HepG2 (cell line): ENCODE measurements around the gene DRC3. TPM values are rescaled to one million over a fixed set of nuclear protein-coding genes. Genes with fewer than 3 reads are reported as not detected.

Experiments
- ATAC-seq: fragments of 200-7000 bp; cut with Tn5 transposase; 3 replicates; pipeline ENCODE4 v1.9.1; 2020; ENCODE audit warnings: mild to moderate bottlenecking, moderate library complexity
- BruUV-seq: library from RNA; stranded (reverse); fragments of 400-500 nt; replicated peaks from 2 replicates; lab custom pipeline; 2021; lab: Mats Ljungman, UMichigan
- CTCF ChIA-PET: fragments of 300-600 bp; formaldehyde crosslinking; extraction: SDS; loops from one replicate; lab custom pipeline; 2021; ENCODE audit warnings: low total read pairs, inconsistent platforms, low intra/inter-chr PET ratio; lab: Yijun Ruan, JAX
- POLR2A ChIA-PET: fragments of 350-600 bp; sonication (Branson Sonifier 250); formaldehyde crosslinking; loops from one replicate; lab custom pipeline; 2020; ENCODE audit warnings: antibody characterized with exemption, inconsistent platforms; lab: Yijun Ruan, JAX
- DNase-seq: peaks from one replicate; pipeline ENCODE4 v3.0.0-alpha.2; 2015; ENCODE audit warnings: low spot score
- FAIRE-seq: peaks from 3 replicates; lab custom pipeline; 2011; peaks lifted over from hg19 to GRCh38; lab: Jason Lieb, UNC
- H2AFZ ChIP-seq: one replicate; pipeline ENCODE4 v1.6.1; 2011; ENCODE audit warnings: low read length, inconsistent platforms
- H3K27ac ChIP-seq: fragments of 300-600 bp; 3 replicates; pipeline ENCODE4 v1.8.0; 2011; ENCODE audit warnings: mixed run types, mild to moderate bottlenecking, mixed read lengths, low read length, inconsistent platforms; ENCODE audit not compliant: insufficient read depth; ENCODE audit errors: extremely low read length
- H3K27me3 ChIP-seq, 2 experiments: fragments of 200-600 bp in 1 of 2; 2 replicates in 1 of 2; 3 replicates in 1 of 2; pipeline versions ENCODE4 v1.6.0 to v1.8.0; 2011; ENCODE audit warnings: low read length in 2 of 2, mild to moderate bottlenecking in 2 of 2, moderate library complexity in 2 of 2, inconsistent platforms in 1 of 2; ENCODE audit not compliant: insufficient read depth in 2 of 2, control insufficient read depth in 1 of 2
- H3K36me3 ChIP-seq, 2 experiments: fragments of 200-600 bp in 1 of 2; replicated peaks in 1 of 2; 2 replicates in 1 of 2; 3 replicates in 1 of 2; pipeline versions ENCODE4 v1.5.1 to v1.8.0; 2011; ENCODE audit warnings: low read length in 2 of 2, inconsistent platforms in 1 of 2; ENCODE audit not compliant: insufficient read depth in 2 of 2, control insufficient read depth in 1 of 2
- H3K4me1 ChIP-seq: 2 replicates; pipeline ENCODE4 v1.5.1; 2012; ENCODE audit warnings: low read length, inconsistent platforms; ENCODE audit not compliant: insufficient read depth
- H3K4me2 ChIP-seq: 2 replicates; pipeline ENCODE4 v1.6.0; 2011; ENCODE audit warnings: low read depth, low read length, inconsistent platforms
- H3K4me3 ChIP-seq, 3 experiments: fragments of 200-600 bp in 1 of 3; sonication (generic), shearing (Covaris generic) in 1 of 3; replicated peaks in 1 of 3; 2 replicates each; pipeline ENCODE4 v1.5.1; 2011 to 2016; ENCODE audit warnings: low read length in 3 of 3, inconsistent platforms in 2 of 3, low read depth in 2 of 3, mild to moderate bottlenecking in 2 of 3, control low read depth in 1 of 3, mixed read lengths in 1 of 3; ENCODE audit not compliant: insufficient read depth in 1 of 3
- H3K79me2 ChIP-seq: one replicate; pipeline ENCODE4 v1.6.1; 2011; ENCODE audit warnings: low read length, inconsistent platforms; ENCODE audit not compliant: insufficient read depth
- H3K9ac ChIP-seq: 2 replicates; pipeline ENCODE4 v1.6.0; 2011; ENCODE audit warnings: mild to moderate bottlenecking, low read depth, low read length, inconsistent platforms; ENCODE audit not compliant: insufficient read depth
- H3K9me3 ChIP-seq: 2 replicates; pipeline ENCODE4 v1.5.1; 2012; ENCODE audit warnings: mild to moderate bottlenecking, low read length
- H4K20me1 ChIP-seq: 2 replicates; pipeline ENCODE4 v1.6.0; 2011; ENCODE audit warnings: inconsistent platforms, mild to moderate bottlenecking, low read length, moderate library complexity; ENCODE audit not compliant: insufficient read depth
- ETV6 ChIP-seq: sonication (generic); formaldehyde crosslinking; conservative IDR thresholded peaks from 2 replicates; pipeline ENCODE4 v1.4.0; 2020; ENCODE audit warnings: missing genetic modification reagents
- KDM3A ChIP-seq: IDR thresholded peaks from 2 replicates; pipeline ENCODE4 v1.6.1; 2018; ENCODE audit warnings: low read depth, missing compliant biosample characterization
- NCOA1 ChIP-seq: sonication (generic); formaldehyde crosslinking; IDR thresholded peaks from 2 replicates; pipeline ENCODE4 v1.9.0; 2021; ENCODE audit warnings: missing genetic modification reagents
- POLR2A ChIP-seq, 2 experiments: IDR thresholded peaks; 2 replicates each; pipeline ENCODE4 v1.6.1; 2011; ENCODE audit warnings: low read depth in 2 of 2, low read length in 2 of 2, mild to moderate bottlenecking in 1 of 2, moderate library complexity in 1 of 2; ENCODE audit not compliant: insufficient read depth in 1 of 2
- ZFY ChIP-seq: sonication (generic); formaldehyde crosslinking; IDR thresholded peaks from 2 replicates; pipeline ENCODE4 v1.4.0; 2020; ENCODE audit warnings: missing genetic modification reagents
- ZNF136 ChIP-seq: sonication (generic); formaldehyde crosslinking; IDR thresholded peaks from 2 replicates; pipeline ENCODE4 v1.8.1; 2022; ENCODE audit warnings: low read depth, mild to moderate bottlenecking, moderate library complexity, missing genetic modification reagents
- ZSCAN20 ChIP-seq: sonication (generic); formaldehyde crosslinking; IDR thresholded peaks from 2 replicates; pipeline ENCODE4 v1.4.0; 2020; ENCODE audit warnings: missing genetic modification reagents, mild to moderate bottlenecking, borderline replicate concordance
- WGBS: methylation state at CpG from one replicate; pipeline ENCODE4 v1.1.6; 2017; ENCODE audit warnings: low lambda C conversion rate; 5-methylcytosine and 5-hydroxymethylcytosine counted together
- in situ Hi-C: cut with HindIII; loops from 2 replicates; pipeline ENCODE4 v1.10.0; 2017; ENCODE audit warnings: low pct_unique_long_range_greater_than_20kb; ENCODE audit not compliant: extremely low pct_ligation_motif_present
- intact Hi-C: fragments of 100-400 bp; cut with micrococcal nuclease; formaldehyde crosslinking; loops from one replicate; pipeline ENCODE4 v1.10.0; 2022; ENCODE audit not compliant: unreplicated experiment
- polyA plus RNA-seq, 8 experiments: library from polyadenylated mRNA; depleted of rRNA in 3 of 8; stranded (reverse) in 7 of 8; unstranded in 1 of 8; fragments of >200 nt; fragmentation: Illumina TruSeq in 4 of 8; extraction: Trizol in 4 of 8; gene quantifications; 2 replicates each; pipeline versions ENCODE4 v1.2.1 to v1.2.3, GENCODE V29; 2011 to 2016; ENCODE audit warnings: low read depth in 4 of 8, missing spikeins in 1 of 8, mixed read lengths in 1 of 8; ENCODE audit not compliant: insufficient read depth in 1 of 8
- total RNA-seq, 5 experiments: library from RNA; depleted of rRNA; stranded (reverse); fragments of >200 nt; fragmentation: Illumina TruSeq; extraction: Trizol; gene quantifications; 2 replicates each; pipeline ENCODE4 v1.2.3, GENCODE V29; 2016; ENCODE audit warnings: low read depth in 1 of 5

Gene DRC3
- total and polyA plus RNA-seq, 2 of the 13 experiments (the other 11 are each of a cell fraction or from before 2014, with no cell fraction given) = 0.53 to 0.87 TPM

GRCh38 chr17:18055597-18055996, 82.9 kb downstream of the DRC3 start:
- in situ Hi-C loops = no loop called here
- POLR2A ChIA-PET = no interaction called here
- FAIRE-seq = no peak
- H3K27ac ChIP-seq = no peak overlapping the region
- no peak overlapping the region for H3K4me2 ChIP-seq
- no peak overlapping the region for H3K9ac ChIP-seq
- DNase-seq = no peak
- no peaks in the 10 kb centered on the region for H3K9me3 ChIP-seq
- no peak for TF ChIP-seq ZSCAN20 (CRISPR knock-in tag)
- TF ChIP-seq, all 625 proteins: peak for 0
- intact Hi-C loops = no loop called here
- Histone ChIP-seq H2AFZ (no peak overlapping the region), H3K4me1 (no peaks in the 10 kb centered on the region), H4K20me1 (no peaks in the 10 kb centered on the region), H3K36me3 (peaks cover 10 to 47% of the 10 kb centered on the region in 2 experiments; a peak in 4 of 5 replicates), H3K4me3 (no peak overlapping the region), H3K27me3 (no peaks in the 10 kb centered on the region), H3K79me2 (no peaks in the 10 kb centered on the region)
- no peak for ATAC-seq
- CTCF ChIA-PET = no interaction called here
- no TSS peak for BruUV-seq
- WGBS = 98% methylated on average over 6 of the region's 6 CpGs

- WGBS = 88% methylated on average over 3 of the region's 3 CpGs
- Histone ChIP-seq H3K4me2 (no peak overlapping the region), H3K79me2 (no peaks in the 10 kb centered on the region), H3K27me3 (no peaks in the 10 kb centered on the region), H3K9ac (no peak overlapping the region), H3K9me3 (no peaks in the 10 kb centered on the region), H3K36me3 (peaks cover 11 to 49% of the 10 kb centered on the region in 2 experiments; a peak in 4 of 5 replicates), H2AFZ (no peak overlapping the region), H3K4me1 (no peaks in the 10 kb centered on the region), H3K27ac (no peak overlapping the region), H3K4me3 (no peak overlapping the region), H4K20me1 (no peaks in the 10 kb centered on the region)
- no peak for ATAC-seq
- FAIRE-seq = no peak
- in situ Hi-C loops (no loop called here), intact Hi-C loops (no loop called here)
- no peak for DNase-seq
- ChIA-PET CTCF (no interaction called here), POLR2A (no interaction called here)
- TF ChIP-seq KDM3A = no peak
- TF ChIP-seq NCOA1 = no peak
- no peak for TF ChIP-seq POLR2A (IDR thresholded peaks at IDR 0.05; ENCODE audit: insufficient read depth in 1 of 2, low read depth in 2 of 2, low read length in 2 of 2)
- TF ChIP-seq ZNF136 (CRISPR knock-in tag) = no peak
- no peak for TF ChIP-seq ETV6 (CRISPR knock-in tag)
- TF ChIP-seq ZFY = no peak
- BruUV-seq = no TSS peak
Measured at GRCh38 chr17:18056214-18056613, 83.6 kb downstream of the DRC3 start.
